ENCODE results near the gene NT5C3B.

- no peak for TF ChIP-seq CTCF (optimal IDR thresholded peaks at IDR 0.05 in 1 of 3, IDR thresholded peaks at IDR 0.05 in 1 of 3, conservative IDR thresholded peaks at IDR 0.05 in 1 of 3; ENCODE audit: extremely low read depth in 1 of 3, insufficient read depth in 2 of 3, low read length in 3 of 3)
- no peak for TF ChIP-seq EZH2 (IDR thresholded peaks at IDR 0.05; ENCODE audit: low read length)
These were observed 60.4 kb downstream of the NT5C3B start for GRCh38 chr17:41775394-41776226.
